Measurements from ENCODE around the gene ASCC3.

DNA sequence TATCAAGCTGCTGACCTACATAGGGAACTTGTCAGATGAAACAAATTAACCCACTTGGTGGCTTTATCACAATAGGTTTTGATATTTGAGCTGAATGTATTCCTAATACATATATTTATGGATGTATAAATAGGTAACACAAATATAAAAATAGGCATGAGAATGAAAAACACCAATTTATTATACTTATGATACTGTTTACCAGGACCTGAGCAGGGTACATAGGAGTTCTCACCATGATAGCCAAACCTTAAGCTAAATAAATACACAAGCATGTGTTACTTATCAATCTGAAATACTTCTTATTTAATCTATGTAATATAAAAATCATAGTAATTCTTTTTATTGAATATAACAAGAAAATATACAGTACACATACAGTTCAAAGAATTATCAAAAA, 25.0 kb downstream of the ASCC3 start:
- TF ChIP-seq CTCF (IDR thresholded peaks at IDR 0.05), result no peak
- TF ChIP-seq EZH2 (IDR thresholded peaks at IDR 0.05), result no peak

Data from neural progenitor cell (in vitro differentiated cells).